Heart left ventricle (tissue), 13 donors: ENCODE results near the gene ZNF536.

Experiments used
- POLR2A ChIP-seq, 2 donors: fragments of 450-650 bp; IDR thresholded peaks; one replicate each; pipeline ENCODE4 v1.6.1; 2017; ENCODE audit warnings: antibody characterized with exemption in 2 of 2, mild to moderate bottlenecking in 2 of 2, moderate library complexity in 2 of 2
- TF ChIP-seq, protein P1 (sequence below), 12 donors: fragments of 200-600 bp; sonication (generic) in 4 of 12; IDR thresholded peaks; one replicate each; pipeline versions ENCODE4 v1.5.0 to v1.8.0; 2018 to 2022; ENCODE audit warnings: antibody characterized with exemption in 12 of 12, mild to moderate bottlenecking in 5 of 12
- donor health status: ischemic (EF 13 %, LVEDD 7.1; RV severe dilation, severe dysfunction).
- donor health status: DM: no; HTN: yes; CAD: no.
- donor health status: DM: no; HTN: no; CAD: no.
- donor health status: ischemic (EF 25% LVEDD 6.9; RV normal size, moderate dysfunction).
- donor health status: ischemic (EF 25% LVEDD 5.7; RV mildly dilated, moderate dysfunction).
- donor health status: ischemic (EF 35%, LVEDD 5.7; RV mildly dilated, moderate dysfunction).
- donor health status: nonischemic (EF 11% LVEDD 7.7; RV severe dilation, severe dysfunction).
- donor health status: DM: yes; HTN: yes; CAD: no.
- donor health status: PGD.
- donor health status: ischemic (EF 29% LVEDD 5.4; RV normal size, mild dysfunction).
- donor health status: nonischemic (EF 23%, LVEDD 6.1; RV moderate dilation, normal function).

DNA sequence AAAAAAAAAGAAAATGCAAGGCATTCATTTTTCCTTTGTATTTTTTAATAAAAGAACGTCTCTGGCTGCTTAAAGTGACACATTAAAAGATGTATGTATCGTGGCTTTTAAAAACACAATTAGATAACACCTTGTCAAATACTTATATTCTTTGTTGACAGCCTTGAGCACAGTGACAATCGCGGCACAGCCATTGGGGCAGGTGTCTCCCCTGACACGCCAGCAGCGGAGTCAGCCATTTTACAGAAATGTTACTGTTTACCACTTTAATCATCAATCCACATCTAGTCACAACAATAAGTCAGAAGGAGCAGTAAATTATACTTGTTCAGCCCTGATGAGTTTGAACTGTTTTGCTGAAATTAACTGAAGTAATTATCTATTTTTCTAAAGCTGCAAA is 224.1 kb downstream of the ZNF536 start:
- TF ChIP-seq, protein P1, sequence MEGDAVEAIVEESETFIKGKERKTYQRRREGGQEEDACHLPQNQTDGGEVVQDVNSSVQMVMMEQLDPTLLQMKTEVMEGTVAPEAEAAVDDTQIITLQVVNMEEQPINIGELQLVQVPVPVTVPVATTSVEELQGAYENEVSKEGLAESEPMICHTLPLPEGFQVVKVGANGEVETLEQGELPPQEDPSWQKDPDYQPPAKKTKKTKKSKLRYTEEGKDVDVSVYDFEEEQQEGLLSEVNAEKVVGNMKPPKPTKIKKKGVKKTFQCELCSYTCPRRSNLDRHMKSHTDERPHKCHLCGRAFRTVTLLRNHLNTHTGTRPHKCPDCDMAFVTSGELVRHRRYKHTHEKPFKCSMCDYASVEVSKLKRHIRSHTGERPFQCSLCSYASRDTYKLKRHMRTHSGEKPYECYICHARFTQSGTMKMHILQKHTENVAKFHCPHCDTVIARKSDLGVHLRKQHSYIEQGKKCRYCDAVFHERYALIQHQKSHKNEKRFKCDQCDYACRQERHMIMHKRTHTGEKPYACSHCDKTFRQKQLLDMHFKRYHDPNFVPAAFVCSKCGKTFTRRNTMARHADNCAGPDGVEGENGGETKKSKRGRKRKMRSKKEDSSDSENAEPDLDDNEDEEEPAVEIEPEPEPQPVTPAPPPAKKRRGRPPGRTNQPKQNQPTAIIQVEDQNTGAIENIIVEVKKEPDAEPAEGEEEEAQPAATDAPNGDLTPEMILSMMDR (IDR thresholded peaks at IDR 0.05): no peak
- no peak for TF ChIP-seq POLR2A (IDR thresholded peaks at IDR 0.05)
